Liver (tissue), 9 donors: ENCODE results near the gene ADAMTS2. TPM values are rescaled to one million over a fixed set of nuclear protein-coding genes. Genes with fewer than 3 reads are reported as not detected.

Experiments used
- DNase-seq: peaks from one replicate; pipeline ENCODE4 v3.0.0-alpha.2; 2017; ENCODE audit warnings: low spot score
- H3K27ac ChIP-seq, 2 donors: one replicate each; pipeline ENCODE4 v1.7.0; 2013; ENCODE audit warnings: inconsistent platforms in 2 of 2, low read length in 2 of 2, control low read depth in 1 of 2, low read depth in 1 of 2, mild to moderate bottlenecking in 1 of 2
- H3K27me3 ChIP-seq, 4 donors: one replicate each; pipeline versions ENCODE4 v1.6.1 to v1.7.0; 2013; ENCODE audit warnings: low read length in 3 of 4, inconsistent platforms in 1 of 4, mild to moderate bottlenecking in 1 of 4, moderate library complexity in 1 of 4; ENCODE audit not compliant: control insufficient read depth in 4 of 4, insufficient read depth in 4 of 4
- H3K36me3 ChIP-seq, 4 donors: one replicate each; pipeline versions ENCODE4 v1.6.1 to v1.7.0; 2013; ENCODE audit warnings: low read length in 3 of 4, mild to moderate bottlenecking in 3 of 4, low read depth in 1 of 4, moderate library complexity in 1 of 4; ENCODE audit not compliant: control insufficient read depth in 4 of 4, insufficient read depth in 3 of 4
- H3K4me1 ChIP-seq, 4 donors: one replicate each; pipeline versions ENCODE4 v1.6.1 to v1.7.0; 2013; ENCODE audit warnings: low read length in 3 of 4, mild to moderate bottlenecking in 3 of 4, moderate library complexity in 1 of 4; ENCODE audit not compliant: control insufficient read depth in 4 of 4, insufficient read depth in 4 of 4
- H3K4me3 ChIP-seq, 3 donors: one replicate each; pipeline versions ENCODE4 v1.6.1 to v1.7.0; 2013; ENCODE audit warnings: low read length in 3 of 3, control low read depth in 1 of 3, low read depth in 1 of 3, mild to moderate bottlenecking in 1 of 3
- H3K9ac ChIP-seq, 2 donors: one replicate each; pipeline ENCODE4 v1.7.0; 2013; ENCODE audit warnings: low read length in 2 of 2, mild to moderate bottlenecking in 2 of 2, moderate library complexity in 2 of 2, control low read depth in 1 of 2, low read depth in 1 of 2
- H3K9me3 ChIP-seq, 4 donors: one replicate each; pipeline versions ENCODE4 v1.6.1 to v1.7.0; 2013; ENCODE audit warnings: low read length in 3 of 4; ENCODE audit not compliant: control insufficient read depth in 4 of 4
- EGR1 ChIP-seq, 2 donors: IDR thresholded peaks; 2 replicates each; pipeline ENCODE4 v1.6.1; 2016 to 2018; ENCODE audit warnings: antibody characterized with exemption in 2 of 2, low read depth in 2 of 2
- FOXA1 ChIP-seq: IDR thresholded peaks from 2 replicates; pipeline ENCODE4 v1.6.1; 2016; ENCODE audit warnings: antibody characterized with exemption
- FOXA2 ChIP-seq: IDR thresholded peaks from 2 replicates; pipeline ENCODE4 v1.6.1; 2016; ENCODE audit warnings: antibody characterized with exemption
- GABPA ChIP-seq, 2 donors: IDR thresholded peaks in 1 of 2; conservative IDR thresholded peaks in 1 of 2; 2 replicates each; pipeline ENCODE4 v1.6.1; 2016; ENCODE audit warnings: antibody characterized with exemption in 2 of 2, mild to moderate bottlenecking in 1 of 2, moderate library complexity in 1 of 2
- HNF4A ChIP-seq, 2 donors: conservative IDR thresholded peaks; 2 replicates each; pipeline ENCODE4 v1.6.1; 2016; ENCODE audit warnings: antibody characterized with exemption in 2 of 2, mild to moderate bottlenecking in 2 of 2
- HNF4G ChIP-seq: IDR thresholded peaks from 2 replicates; pipeline ENCODE4 v1.6.1; 2016; ENCODE audit warnings: antibody characterized with exemption
- JUND ChIP-seq, 2 donors: IDR thresholded peaks; 2 replicates each; pipeline ENCODE4 v1.6.1; 2016; ENCODE audit warnings: antibody characterized with exemption in 2 of 2
- NR2F2 ChIP-seq: IDR thresholded peaks from 2 replicates; pipeline ENCODE4 v1.6.1; 2016; ENCODE audit warnings: antibody characterized with exemption
- RAD21 ChIP-seq, 2 donors: IDR thresholded peaks; 2 replicates each; pipeline ENCODE4 v1.6.1; 2016; ENCODE audit warnings: antibody characterized with exemption in 2 of 2, mild to moderate bottlenecking in 2 of 2
- RXRA ChIP-seq, 2 donors: IDR thresholded peaks; 2 replicates each; pipeline ENCODE4 v1.6.1; 2017 to 2018; ENCODE audit warnings: antibody characterized with exemption in 2 of 2, mild to moderate bottlenecking in 1 of 2
- SP1 ChIP-seq: IDR thresholded peaks from 2 replicates; pipeline ENCODE4 v1.6.1; 2018; ENCODE audit warnings: antibody characterized with exemption, mild to moderate bottlenecking
- TAF1 ChIP-seq: conservative IDR thresholded peaks from 2 replicates; pipeline ENCODE4 v1.6.1; 2016; ENCODE audit warnings: antibody characterized with exemption, mild to moderate bottlenecking
- YY1 ChIP-seq: IDR thresholded peaks from 2 replicates; pipeline ENCODE4 v1.6.1; 2016; ENCODE audit warnings: antibody characterized with exemption, mild to moderate bottlenecking
- WGBS: extraction: QIAGEN DNeasy Blood & Tissue Kit; methylation state at CpG from one replicate; pipeline ENCODE4 v1.1.7; 2013; 5-methylcytosine and 5-hydroxymethylcytosine counted together
- polyA plus RNA-seq, 2 donors: library from polyadenylated mRNA; stranded (reverse) in 1 of 2; unstranded in 1 of 2; fragments of 200-250 nt in 1 of 2; fragments of >200 nt in 1 of 2; fragmentation: Nextera tagmentation in 1 of 2; extraction: Ambion mirVana in 1 of 2; gene quantifications; one replicate each; pipeline versions ENCODE4 v1.2.1 to v1.2.3, GENCODE V29; 2013 to 2015
- total RNA-seq, 2 donors: library from RNA; depleted of rRNA; stranded (reverse); fragments of >200 nt; gene quantifications; one replicate each; pipeline ENCODE4 v1.2.3, GENCODE V29; 2014
- TF ChIP-seq, protein P1 (sequence below): IDR thresholded peaks from 2 replicates; pipeline ENCODE4 v1.6.1; 2016; ENCODE audit warnings: antibody characterized with exemption
- TF ChIP-seq, protein P2 (sequence below): fragments of 150-350 bp; IDR thresholded peaks from 2 replicates; pipeline ENCODE4 v1.5.1; 2017; ENCODE audit warnings: improper control_type of control experiment, low read depth, low read length; ENCODE audit not compliant: missing input control
- TF ChIP-seq, protein P3 (sequence below): IDR thresholded peaks from 2 replicates; pipeline ENCODE4 v1.6.1; 2016; ENCODE audit warnings: antibody characterized with exemption, mild to moderate bottlenecking
- TF ChIP-seq, protein P4 (sequence below): IDR thresholded peaks from 2 replicates; pipeline ENCODE4 v1.6.1; 2016; ENCODE audit warnings: antibody characterized with exemption
- donor health status: healthy.
- donor health status: healthy.
- donor health status: healthy.
- donor health status: healthy.
- donor health status: healthy.

Gene ADAMTS2
- total and polyA plus RNA-seq, 4 donors, result 2.7 to 24.3 (median 12.0) TPM

- TF ChIP-seq FOXA1 (no peak), HNF4G (no peak), RXRA (IDR thresholded peaks at IDR 0.05) (no peak), JUND (IDR thresholded peaks at IDR 0.05) (no peak), GABPA (IDR thresholded peaks at IDR 0.05 in 1 of 2, conservative IDR thresholded peaks at IDR 0.05 in 1 of 2) (no peak), YY1 (no peak), EGR1 (IDR thresholded peaks at IDR 0.05; ENCODE audit: low read depth in 2 of 2) (no peak)
- TF ChIP-seq, protein P1, sequence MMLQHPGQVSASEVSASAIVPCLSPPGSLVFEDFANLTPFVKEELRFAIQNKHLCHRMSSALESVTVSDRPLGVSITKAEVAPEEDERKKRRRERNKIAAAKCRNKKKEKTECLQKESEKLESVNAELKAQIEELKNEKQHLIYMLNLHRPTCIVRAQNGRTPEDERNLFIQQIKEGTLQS, result no peak
- TF ChIP-seq, protein P2, sequence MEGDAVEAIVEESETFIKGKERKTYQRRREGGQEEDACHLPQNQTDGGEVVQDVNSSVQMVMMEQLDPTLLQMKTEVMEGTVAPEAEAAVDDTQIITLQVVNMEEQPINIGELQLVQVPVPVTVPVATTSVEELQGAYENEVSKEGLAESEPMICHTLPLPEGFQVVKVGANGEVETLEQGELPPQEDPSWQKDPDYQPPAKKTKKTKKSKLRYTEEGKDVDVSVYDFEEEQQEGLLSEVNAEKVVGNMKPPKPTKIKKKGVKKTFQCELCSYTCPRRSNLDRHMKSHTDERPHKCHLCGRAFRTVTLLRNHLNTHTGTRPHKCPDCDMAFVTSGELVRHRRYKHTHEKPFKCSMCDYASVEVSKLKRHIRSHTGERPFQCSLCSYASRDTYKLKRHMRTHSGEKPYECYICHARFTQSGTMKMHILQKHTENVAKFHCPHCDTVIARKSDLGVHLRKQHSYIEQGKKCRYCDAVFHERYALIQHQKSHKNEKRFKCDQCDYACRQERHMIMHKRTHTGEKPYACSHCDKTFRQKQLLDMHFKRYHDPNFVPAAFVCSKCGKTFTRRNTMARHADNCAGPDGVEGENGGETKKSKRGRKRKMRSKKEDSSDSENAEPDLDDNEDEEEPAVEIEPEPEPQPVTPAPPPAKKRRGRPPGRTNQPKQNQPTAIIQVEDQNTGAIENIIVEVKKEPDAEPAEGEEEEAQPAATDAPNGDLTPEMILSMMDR, result no peak
- TF ChIP-seq, protein P3, sequence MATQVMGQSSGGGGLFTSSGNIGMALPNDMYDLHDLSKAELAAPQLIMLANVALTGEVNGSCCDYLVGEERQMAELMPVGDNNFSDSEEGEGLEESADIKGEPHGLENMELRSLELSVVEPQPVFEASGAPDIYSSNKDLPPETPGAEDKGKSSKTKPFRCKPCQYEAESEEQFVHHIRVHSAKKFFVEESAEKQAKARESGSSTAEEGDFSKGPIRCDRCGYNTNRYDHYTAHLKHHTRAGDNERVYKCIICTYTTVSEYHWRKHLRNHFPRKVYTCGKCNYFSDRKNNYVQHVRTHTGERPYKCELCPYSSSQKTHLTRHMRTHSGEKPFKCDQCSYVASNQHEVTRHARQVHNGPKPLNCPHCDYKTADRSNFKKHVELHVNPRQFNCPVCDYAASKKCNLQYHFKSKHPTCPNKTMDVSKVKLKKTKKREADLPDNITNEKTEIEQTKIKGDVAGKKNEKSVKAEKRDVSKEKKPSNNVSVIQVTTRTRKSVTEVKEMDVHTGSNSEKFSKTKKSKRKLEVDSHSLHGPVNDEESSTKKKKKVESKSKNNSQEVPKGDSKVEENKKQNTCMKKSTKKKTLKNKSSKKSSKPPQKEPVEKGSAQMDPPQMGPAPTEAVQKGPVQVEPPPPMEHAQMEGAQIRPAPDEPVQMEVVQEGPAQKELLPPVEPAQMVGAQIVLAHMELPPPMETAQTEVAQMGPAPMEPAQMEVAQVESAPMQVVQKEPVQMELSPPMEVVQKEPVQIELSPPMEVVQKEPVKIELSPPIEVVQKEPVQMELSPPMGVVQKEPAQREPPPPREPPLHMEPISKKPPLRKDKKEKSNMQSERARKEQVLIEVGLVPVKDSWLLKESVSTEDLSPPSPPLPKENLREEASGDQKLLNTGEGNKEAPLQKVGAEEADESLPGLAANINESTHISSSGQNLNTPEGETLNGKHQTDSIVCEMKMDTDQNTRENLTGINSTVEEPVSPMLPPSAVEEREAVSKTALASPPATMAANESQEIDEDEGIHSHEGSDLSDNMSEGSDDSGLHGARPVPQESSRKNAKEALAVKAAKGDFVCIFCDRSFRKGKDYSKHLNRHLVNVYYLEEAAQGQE, result no peak
- TF ChIP-seq, protein P4, sequence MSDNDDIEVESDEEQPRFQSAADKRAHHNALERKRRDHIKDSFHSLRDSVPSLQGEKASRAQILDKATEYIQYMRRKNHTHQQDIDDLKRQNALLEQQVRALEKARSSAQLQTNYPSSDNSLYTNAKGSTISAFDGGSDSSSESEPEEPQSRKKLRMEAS, result no peak
- Histone ChIP-seq H3K4me3 (no peak overlapping the region), H3K27ac (no peak overlapping the region), H3K9me3 (peaks cover 0 to 16% (median 2%) of the 10 kb centered on the region in 4 donors), H3K9ac (no peak overlapping the region), H3K36me3 (no peaks in the 10 kb centered on the region), H3K4me1 (peaks cover 0 to 5% (median under 1%) of the 10 kb centered on the region in 4 donors), H3K27me3 (peaks cover 0 to 2% (median 0%) of the 10 kb centered on the region in 4 donors)
- no peak for DNase-seq
- 81% methylated on average over 15 of the region's 15 CpGs for WGBS
Measured at GRCh38 chr5:179241175-179241574, 104.1 kb downstream of the ADAMTS2 start.

GRCh38 chr5:179240561-179240960 lies 104.7 kb downstream of the ADAMTS2 start:
- no peak overlapping the region for H3K9ac ChIP-seq
- peaks cover 0 to 2% (median 0%) of the 10 kb centered on the region in 4 donors for H3K27me3 ChIP-seq
- WGBS, result 89% methylated on average over 14 of the region's 14 CpGs
- DNase-seq, result no peak
- peaks cover 0 to 13% (median 1%) of the 10 kb centered on the region in 4 donors for H3K9me3 ChIP-seq
- H3K4me3 ChIP-seq, result no peak overlapping the region
- no peak overlapping the region for H3K27ac ChIP-seq
- H3K36me3 ChIP-seq, result no peaks in the 10 kb centered on the region
- peaks cover 0 to 5% (median under 1%) of the 10 kb centered on the region in 4 donors for H3K4me1 ChIP-seq
- TF ChIP-seq, protein P2, result no peak
- TF ChIP-seq FOXA1 (no peak), NR2F2 (no peak), JUND (IDR thresholded peaks at IDR 0.05) (no peak), HNF4A (conservative IDR thresholded peaks at IDR 0.05) (no peak), RXRA (IDR thresholded peaks at IDR 0.05) (no peak), GABPA (IDR thresholded peaks at IDR 0.05 in 1 of 2, conservative IDR thresholded peaks at IDR 0.05 in 1 of 2) (no peak), SP1 (no peak), HNF4G (no peak), FOXA2 (no peak), TAF1 (no peak), RAD21 (IDR thresholded peaks at IDR 0.05) (no peak)
- TF ChIP-seq, protein P4, result no peak
- TF ChIP-seq, protein P1, result no peak
- TF ChIP-seq, protein P3, result no peak
